HCT116 (cell line): ENCODE measurements around the gene LAGE3. TPM values are rescaled to one million over a fixed set of nuclear protein-coding genes. Genes with fewer than 3 reads are reported as not detected.

ENCODE experiments used
- ATAC-seq: fragments of 200-7000 bp; cut with Tn5 transposase; 2 replicates; pipeline ENCODE4 v1.9.1; 2020; ENCODE audit warnings: mild to moderate bottlenecking, moderate library complexity
- Bru-seq: library from RNA; stranded (reverse); fragments of 400-500 nt; gene quantifications from one replicate; lab custom pipeline; 2021; lab: Mats Ljungman, UMichigan
- BruChase-seq, 2 experiments: library from RNA; stranded (reverse); fragments of 400-500 nt; gene quantifications; one replicate each; lab custom pipeline; 2021; lab: Mats Ljungman, UMichigan
- BruUV-seq: library from RNA; stranded (reverse); fragments of 400-500 nt; replicated peaks from 2 replicates; lab custom pipeline; 2021; lab: Mats Ljungman, UMichigan
- CTCF ChIA-PET: fragments of 300-600 bp; sonication (Branson Sonifier 250); formaldehyde crosslinking; loops from one replicate; lab custom pipeline; 2021; ENCODE audit warnings: antibody characterized with exemption; lab: Charles Lee
- POLR2A ChIA-PET: fragments of 300-600, 350-600 bp; sonication (Branson Sonifier 250); formaldehyde crosslinking; loops from one replicate; lab custom pipeline; 2021; ENCODE audit warnings: antibody characterized with exemption; lab: Charles Lee
- RAD21 ChIA-PET, 2 experiments: fragments of 300-600 bp; sonication (Branson Sonifier 250); formaldehyde crosslinking; loops; one replicate each; lab custom pipeline; 2023; ENCODE audit warnings: low total read pairs in 2 of 2; ENCODE audit not compliant: uncharacterized antibody in 2 of 2, unreplicated experiment in 2 of 2, low non-redundant PET in 1 of 2; lab: Charles Lee
- DNase-seq: peaks from one replicate; pipeline ENCODE4 v3.0.0-alpha.2; 2010; ENCODE audit warnings: low read depth, low spot score
- H2AFZ ChIP-seq: fragments of 200-600 bp; shearing (Covaris generic), sonication (generic); 2 replicates; pipeline ENCODE4 v1.6.1; 2017; ENCODE audit warnings: low read depth, mixed run types, mixed read lengths, antibody characterized with exemption, low read length; ENCODE audit not compliant: poor library complexity, severe bottlenecking
- H3K27ac ChIP-seq: 2 replicates; pipeline ENCODE4 v1.5.1; 2012; ENCODE audit warnings: low read depth, low read length
- H3K27me3 ChIP-seq: fragments of 200-600 bp; sonication (generic); 2 replicates; pipeline ENCODE4 v1.6.1; 2016; ENCODE audit warnings: mixed run types, low read length, mixed read lengths; ENCODE audit not compliant: insufficient read depth
- H3K36me3 ChIP-seq, 2 experiments: fragments of 200-500 bp in 1 of 2; fragments of 200-600 bp in 1 of 2; sonication (Bioruptor generic) in 1 of 2; sonication (generic) in 1 of 2; 2 replicates each; pipeline versions ENCODE4 v1.5.1 to v1.6.1; 2014 to 2016; ENCODE audit warnings: low read length in 2 of 2, inconsistent platforms in 1 of 2, mixed read lengths in 1 of 2, mixed run types in 1 of 2; ENCODE audit not compliant: insufficient read depth in 2 of 2, control insufficient read depth in 1 of 2
- H3K4me1 ChIP-seq, 2 experiments: fragments of 200-600 bp in 1 of 2; sonication (generic) in 1 of 2; 2 replicates each; pipeline versions ENCODE4 v1.5.1 to v1.6.1; 2012 to 2017; ENCODE audit warnings: low read length in 2 of 2, inconsistent platforms in 1 of 2, mild to moderate bottlenecking in 1 of 2, mixed read lengths in 1 of 2, mixed run types in 1 of 2, moderate library complexity in 1 of 2; ENCODE audit not compliant: insufficient read depth in 2 of 2, control insufficient read depth in 1 of 2
- H3K4me2 ChIP-seq: fragments of 200-600 bp; sonication (generic); 2 replicates; pipeline ENCODE4 v1.6.1; 2017; ENCODE audit warnings: mixed run types, low read length, mixed read lengths
- H3K4me3 ChIP-seq, 2 experiments: fragments of 200-600 bp in 1 of 2; sonication (generic) in 1 of 2; replicated peaks in 1 of 2; 2 replicates each; pipeline ENCODE4 v1.5.1; 2011 to 2016; ENCODE audit warnings: low read length in 2 of 2, control low read depth in 1 of 2, low read depth in 1 of 2, mild to moderate bottlenecking in 1 of 2, mixed read lengths in 1 of 2, mixed run types in 1 of 2
- H3K79me2 ChIP-seq: fragments of 200-600 bp; sonication (generic); 2 replicates; pipeline ENCODE4 v1.6.1; 2017; ENCODE audit warnings: mild to moderate bottlenecking, mixed run types, low read length, moderate library complexity, mixed read lengths; ENCODE audit not compliant: insufficient read depth
- H3K9ac ChIP-seq: fragments of 200-600 bp; sonication (generic); 2 replicates; pipeline ENCODE4 v1.6.1; 2016; ENCODE audit warnings: low read length, mixed read lengths
- H3K9me2 ChIP-seq: fragments of 200-600 bp; sonication (generic), shearing (Covaris generic); 2 replicates; pipeline ENCODE4 v1.6.1; 2017; ENCODE audit warnings: mixed run types, mild to moderate bottlenecking, moderate library complexity; ENCODE audit not compliant: insufficient read depth
- H3K9me3 ChIP-seq, 2 experiments: fragments of 200-500 bp in 1 of 2; fragments of 200-600 bp in 1 of 2; sonication (Bioruptor generic) in 1 of 2; sonication (generic) in 1 of 2; 2 replicates each; pipeline ENCODE4 v1.6.1; 2014 to 2017; ENCODE audit warnings: low read length in 2 of 2, mixed read lengths in 2 of 2, inconsistent platforms in 1 of 2, low read depth in 1 of 2, mild to moderate bottlenecking in 1 of 2, mixed run types in 1 of 2, moderate library complexity in 1 of 2; ENCODE audit not compliant: control insufficient read depth in 1 of 2, insufficient read depth in 1 of 2
- H4K20me1 ChIP-seq: fragments of 200-600 bp; sonication (generic), shearing (Covaris generic); 2 replicates; pipeline ENCODE4 v1.6.1; 2017; ENCODE audit warnings: mixed run types, mild to moderate bottlenecking, moderate library complexity; ENCODE audit not compliant: insufficient read depth
- POLR2A ChIP-seq: IDR thresholded peaks from 2 replicates; pipeline ENCODE4 v1.7.0; 2011; ENCODE audit warnings: borderline replicate concordance; ENCODE audit not compliant: insufficient read depth, insufficient read length; ENCODE audit errors: extremely low read depth
- POLR2AphosphoS5 ChIP-seq: IDR thresholded peaks from 2 replicates; pipeline ENCODE4 v1.6.1; 2011; ENCODE audit warnings: mild to moderate bottlenecking, low read depth, low read length, moderate library complexity
- REST ChIP-seq: IDR thresholded peaks from 2 replicates; pipeline ENCODE4 v1.6.1; 2012; ENCODE audit warnings: low read depth
- TCF7L2 ChIP-seq: IDR thresholded peaks from 2 replicates; pipeline ENCODE4 v1.7.0; 2011; ENCODE audit warnings: borderline replicate concordance, inconsistent platforms; ENCODE audit not compliant: insufficient read depth, insufficient read length; ENCODE audit errors: extremely low read depth
- ZFX ChIP-seq: fragments of 450-650 bp; IDR thresholded peaks from 2 replicates; pipeline ENCODE4 v1.6.1; 2017
- intact Hi-C: fragments of 100-400 bp; cut with micrococcal nuclease; formaldehyde crosslinking; loops from 2 replicates; pipeline ENCODE4 v1.10.0; 2022
- long read RNA-seq: library from polyadenylated mRNA; unstranded; transcript quantifications from one replicate; pipeline ENCODE4 v2.0.0, GENCODE V29; 2021; ENCODE audit not compliant: unreplicated experiment
- polyA plus RNA-seq: library from polyadenylated mRNA; unstranded; fragments of >200 nt; gene quantifications from 2 replicates; pipeline ENCODE4 v1.2.1, GENCODE V29; 2012; ENCODE audit warnings: missing spikeins
- total RNA-seq: library from RNA; stranded (reverse); gene quantifications from one replicate; pipeline ENCODE4 v1.2.1, GENCODE V29; 2021; ENCODE audit not compliant: unreplicated experiment

The LAGE3 gene
- 42.8 TPM for total RNA-seq
- 46.7 and 51.5 TPM in 2 replicates for polyA plus RNA-seq
- Bru-seq, nascent RNA: percentile 52 among the genes with signal in this experiment
- BruChase-seq, experiment 1, labeled RNA remaining after a 6-hour chase: percentile 74 among the genes with signal in this experiment
- percentile 60 among the genes with signal in this experiment for BruChase-seq, experiment 2, labeled RNA remaining after a 2-hour chase
- long read RNA-seq, transcript LAGE3-201 (3 exons, 949 nt): major isoform, 78 of 83 reads
- long read RNA-seq, partial matches to known transcripts: 0 of 83 reads
- long read RNA-seq, other reads (novel, unspliced or antisense): 5 of 83 reads

GRCh38 chrX:154478728-154479622 is at the start of gene LAGE3:
LAGE3 (minus strand) TSS chrX:154479281; CDS start chrX:154478915, 366 bp downstream.
- TF ChIP-seq ZFX (peak; percentile 40; the same call in 1 of the 2 replicates), TCF7L2 (peak; percentile 80), POLR2A (peak; percentile 45), REST (no peak), POLR2AphosphoS5 (peak; percentile 58)
- Histone ChIP-seq H3K9me2 (no peaks in the 10 kb centered on the region), H3K9me3 (no peaks in the 10 kb centered on the region), H3K4me2 (peak within 1 kb of the TSS; percentile 71), H3K27ac (peak within 1 kb of the TSS; percentile 87), H3K9ac (peak within 1 kb of the TSS; percentile 60), H3K79me2 (no peaks in the 10 kb centered on the region), H4K20me1 (no peaks in the 10 kb centered on the region), H3K36me3 (no peaks in the 10 kb centered on the region), H3K27me3 (no peaks in the 10 kb centered on the region), H2AFZ (no peak within 1 kb of the TSS), H3K4me1 (peaks cover 3 to 10% of the 10 kb centered on the region in 2 experiments; a peak in 3 of 4 replicates), H3K4me3 (peak within 1 kb of the TSS; percentile 53 to 60)
- ATAC-seq: peak; percentile 89
- intact Hi-C loops: loop anchor here (5.0 kb wide), 2 partner anchors 37 to 72 kb away; partner anchors contain the start of genes DNASE1L1 and FAM50A
- POLR2A ChIA-PET: interaction anchor here (1.1 kb wide), 1 partner anchor 26 kb away, joined by 3 read pairs; no protein-coding TSS in a partner anchor
- TSS peak; percentile 30 for BruUV-seq
- DNase-seq: peak; percentile 69
- CTCF ChIA-PET: no interaction called here
- RAD21 ChIA-PET: interaction anchor here in 1 of 2 experiments (0.5 kb wide), 1 partner anchor 357 kb away, joined by 3 read pairs; no protein-coding TSS in a partner anchor
